Fibroblast of mammary gland (primary cell): ENCODE data around the gene HIF3A.

Experiments
- DNase-seq: peaks from one replicate; pipeline ENCODE4 v3.0.0-alpha.2; 2010; ENCODE audit warnings: low read depth
- H3K4me3 ChIP-seq: 2 replicates; pipeline ENCODE4 v1.5.1; 2011; ENCODE audit warnings: low read depth, mild to moderate bottlenecking, low read length, moderate library complexity; ENCODE audit not compliant: control insufficient read depth
- CTCF ChIP-seq: conservative IDR thresholded peaks from 2 replicates; pipeline ENCODE4 v1.5.1; 2011; ENCODE audit warnings: low read depth, low read length, inconsistent platforms; ENCODE audit not compliant: control insufficient read depth, insufficient read depth

Gene HIF3A

GRCh38 chr19:46295401-46296201 is 1.2 kb upstream of the HIF3A start:
- no peak for DNase-seq
- no peak overlapping the region for H3K4me3 ChIP-seq
- TF ChIP-seq CTCF = no peak

- TF ChIP-seq CTCF = no peak
- DNase-seq = no peak
Observed at GRCh38 chr19:46296202-46296480, 701 bp upstream of the HIF3A start.

GRCh38 chr19:46297700-46298478 is 1.0 kb downstream of the HIF3A start:
- H3K4me3 ChIP-seq = peak overlapping the region; percentile 61
- DNase-seq = peak; percentile 54
- no peak for TF ChIP-seq CTCF

More at GRCh38 chr19:46296202-46296480, 701 bp upstream of the HIF3A start:
- H3K4me3 ChIP-seq = no peak overlapping the region

GRCh38 chr19:46298479-46299003 is 1.7 kb downstream of the HIF3A start:
- DNase-seq = no peak
- H3K4me3 ChIP-seq = peak overlapping the region; percentile 61
- no peak for TF ChIP-seq CTCF

- DNase-seq = peak; percentile 88
- peak overlapping the region; percentile 61 for H3K4me3 ChIP-seq
- TF ChIP-seq CTCF = no peak
Observed at GRCh38 chr19:46299004-46299509, 2.2 kb downstream of the HIF3A start.

- DNase-seq = no peak
- no peak for TF ChIP-seq CTCF
Observed at GRCh38 chr19:46299695-46300094, 2.9 kb downstream of the HIF3A start.

More at GRCh38 chr19:46299695-46300094, 2.9 kb downstream of the HIF3A start:
- H3K4me3 ChIP-seq = peak overlapping the region; percentile 61
